ENCODE results near the gene TLE2. TPM values are rescaled to one million over a fixed set of nuclear protein-coding genes. Genes with fewer than 3 reads are reported as not detected.

TLE2 gene
- total RNA-seq, 4 donors from 2014 or later, result 4.6 to 45.2 (median 29.2) TPM

DNA sequence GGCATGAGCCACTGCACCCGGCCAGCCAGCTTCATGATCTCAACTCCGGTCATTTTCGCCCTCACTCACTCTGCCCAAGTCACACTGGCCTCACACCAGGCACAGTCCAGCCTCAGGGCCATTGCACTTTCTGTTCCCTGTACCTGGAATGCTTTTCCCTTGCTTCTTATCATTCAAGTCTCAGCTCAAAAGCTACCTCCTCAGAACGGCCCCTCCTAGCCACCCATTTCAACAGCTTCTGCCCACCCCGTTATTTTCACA is 2.5 kb upstream of the TLE2 start:
- no peak for DNase-seq
- Histone ChIP-seq H3K9me3 (no peaks in the 10 kb centered on the region), H3K27me3 (no peaks in the 10 kb centered on the region), H3K4me1 (peaks cover 0 to 30% (median 13%) of the 10 kb centered on the region in 4 donors), H3K36me3 (no peaks in the 10 kb centered on the region), H3K4me3 (no peak overlapping the region), H3K27ac (no peak overlapping the region)
- TF ChIP-seq, protein P1, sequence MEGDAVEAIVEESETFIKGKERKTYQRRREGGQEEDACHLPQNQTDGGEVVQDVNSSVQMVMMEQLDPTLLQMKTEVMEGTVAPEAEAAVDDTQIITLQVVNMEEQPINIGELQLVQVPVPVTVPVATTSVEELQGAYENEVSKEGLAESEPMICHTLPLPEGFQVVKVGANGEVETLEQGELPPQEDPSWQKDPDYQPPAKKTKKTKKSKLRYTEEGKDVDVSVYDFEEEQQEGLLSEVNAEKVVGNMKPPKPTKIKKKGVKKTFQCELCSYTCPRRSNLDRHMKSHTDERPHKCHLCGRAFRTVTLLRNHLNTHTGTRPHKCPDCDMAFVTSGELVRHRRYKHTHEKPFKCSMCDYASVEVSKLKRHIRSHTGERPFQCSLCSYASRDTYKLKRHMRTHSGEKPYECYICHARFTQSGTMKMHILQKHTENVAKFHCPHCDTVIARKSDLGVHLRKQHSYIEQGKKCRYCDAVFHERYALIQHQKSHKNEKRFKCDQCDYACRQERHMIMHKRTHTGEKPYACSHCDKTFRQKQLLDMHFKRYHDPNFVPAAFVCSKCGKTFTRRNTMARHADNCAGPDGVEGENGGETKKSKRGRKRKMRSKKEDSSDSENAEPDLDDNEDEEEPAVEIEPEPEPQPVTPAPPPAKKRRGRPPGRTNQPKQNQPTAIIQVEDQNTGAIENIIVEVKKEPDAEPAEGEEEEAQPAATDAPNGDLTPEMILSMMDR (IDR thresholded peaks at IDR 0.05), result no peak
- no peak for TF ChIP-seq POLR2A (IDR thresholded peaks at IDR 0.05)

DNA sequence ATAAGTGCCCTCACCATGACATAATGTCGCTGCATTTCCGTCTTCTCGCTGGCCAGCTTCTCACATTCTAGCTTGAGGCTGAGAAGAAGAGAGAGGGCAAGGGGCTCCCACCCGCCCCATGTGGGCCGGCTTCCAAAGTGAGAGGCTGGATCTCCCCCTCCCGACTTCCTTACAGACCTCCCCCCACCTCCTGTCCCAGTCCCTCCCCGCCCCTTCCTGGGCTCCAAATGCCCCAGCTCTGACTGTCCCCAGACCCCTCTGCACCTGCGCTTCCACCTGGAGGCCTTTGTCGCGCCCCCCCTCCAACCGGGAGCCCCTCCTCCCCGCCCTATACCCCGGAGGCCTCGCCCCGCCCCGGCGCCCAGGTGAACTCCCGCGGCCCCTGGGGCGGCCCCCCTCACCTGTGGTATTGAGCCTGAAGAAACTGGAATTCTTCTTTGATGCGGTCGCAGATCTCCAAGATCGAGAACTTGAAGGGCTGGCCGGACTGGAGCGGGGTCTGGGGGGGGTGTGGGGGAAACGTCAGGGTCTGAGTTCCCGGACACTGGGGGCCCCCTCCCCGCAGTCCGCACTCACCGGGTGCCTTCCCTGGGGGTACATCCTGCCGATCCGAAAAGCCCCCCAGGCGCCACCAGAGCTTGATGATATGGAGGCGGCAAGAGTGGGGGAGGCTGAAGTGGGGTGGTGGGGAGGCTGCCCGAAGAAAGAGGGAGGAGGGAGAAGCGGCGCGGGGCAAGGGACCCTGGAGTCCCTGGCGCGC is 595 bp downstream of the TLE2 start:
- Histone ChIP-seq H3K27ac (peak overlapping the region in 3 of 4 donors; percentile 1 to 31 (median 12)), H3K4me1 (peaks cover 0 to 20% (median 7%) of the 10 kb centered on the region in 4 donors), H3K36me3 (no peaks in the 10 kb centered on the region), H3K9me3 (no peaks in the 10 kb centered on the region), H3K4me3 (peak overlapping the region; percentile 38 to 67 (median 58)), H3K27me3 (no peaks in the 10 kb centered on the region)
- DNase-seq, result no peak
- TF ChIP-seq POLR2A (IDR thresholded peaks at IDR 0.05), result no peak
- TF ChIP-seq, protein P1 (IDR thresholded peaks at IDR 0.05), result no peak

DNA sequence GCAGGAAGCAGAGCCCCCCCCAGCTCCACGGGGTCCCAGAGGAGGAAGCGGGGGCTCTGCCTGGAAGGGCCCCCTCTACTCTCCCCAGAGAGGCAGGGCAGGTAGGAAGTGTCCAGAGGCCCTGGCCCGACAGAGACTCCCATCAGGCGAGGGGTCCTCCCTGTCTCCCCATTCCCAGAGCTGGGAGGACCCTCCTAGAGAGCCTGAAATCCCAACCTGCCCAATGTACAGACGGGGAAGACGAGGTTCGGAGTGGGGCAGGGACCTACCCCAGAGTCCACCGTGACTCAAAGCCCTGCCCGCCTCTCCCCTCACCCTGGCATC is 1.1 kb downstream of the TLE2 start:
- peak overlapping the region in 2 of 4 donors; percentile 1 to 31 for H3K27ac ChIP-seq
- DNase-seq, result no peak
- peak overlapping the region in 2 of 4 donors; percentile 63 to 67 for H3K4me3 ChIP-seq
- TF ChIP-seq, protein P1 (IDR thresholded peaks at IDR 0.05), result no peak
- TF ChIP-seq POLR2A (IDR thresholded peaks at IDR 0.05), result no peak
- peaks cover 0 to 20% (median 7%) of the 10 kb centered on the region in 4 donors for H3K4me1 ChIP-seq
- no peaks in the 10 kb centered on the region for H3K27me3 ChIP-seq
- no peaks in the 10 kb centered on the region for H3K36me3 ChIP-seq
- no peaks in the 10 kb centered on the region for H3K9me3 ChIP-seq

DNA sequence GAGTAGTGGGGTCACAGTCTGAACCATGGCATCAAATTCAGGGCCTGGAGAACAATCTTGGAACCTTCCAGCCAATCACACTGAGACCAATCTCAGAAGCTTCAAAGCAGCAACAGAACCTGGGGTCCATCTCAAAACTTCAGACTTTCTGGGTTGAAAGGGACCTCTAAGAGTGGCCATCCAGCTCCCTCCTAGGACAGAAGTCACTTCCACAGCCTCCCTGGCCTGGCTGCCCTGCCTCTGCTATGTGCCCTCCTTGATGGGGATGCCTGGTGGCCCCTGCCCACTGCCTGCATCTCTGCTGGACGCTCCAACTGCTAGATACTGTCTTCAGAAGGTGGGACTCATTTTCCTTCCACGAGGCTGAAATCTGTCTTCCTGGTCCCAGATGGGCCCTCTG is 1.8 kb downstream of the TLE2 start:
- Histone ChIP-seq H3K36me3 (no peaks in the 10 kb centered on the region), H3K9me3 (no peaks in the 10 kb centered on the region), H3K27me3 (no peaks in the 10 kb centered on the region), H3K4me3 (no peak overlapping the region), H3K4me1 (peaks cover 0 to 20% (median 7%) of the 10 kb centered on the region in 4 donors), H3K27ac (no peak overlapping the region)
- TF ChIP-seq, protein P1 (IDR thresholded peaks at IDR 0.05), result no peak
- no peak for TF ChIP-seq POLR2A (IDR thresholded peaks at IDR 0.05)
- DNase-seq, result no peak

DNA sequence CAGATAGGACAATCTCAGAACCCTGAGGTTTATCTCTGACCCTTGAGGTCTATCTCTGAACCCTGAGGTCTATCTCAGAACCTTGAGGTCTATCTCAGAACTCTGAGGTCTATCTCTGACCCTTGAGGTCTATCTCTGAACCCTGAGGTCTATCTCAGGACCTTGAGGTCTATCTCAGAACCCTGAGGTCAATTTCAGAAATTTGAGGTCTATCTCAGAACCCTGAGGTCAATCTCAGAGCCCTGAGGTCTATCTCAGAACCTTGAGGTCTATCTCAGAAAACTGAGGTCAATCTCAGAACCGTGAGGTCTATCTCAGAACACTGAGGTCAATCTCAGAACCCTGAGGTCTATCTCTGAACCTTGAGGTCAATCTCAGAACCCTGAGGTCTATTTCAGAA is 2.3 kb downstream of the TLE2 start:
- H3K9me3 ChIP-seq, result no peaks in the 10 kb centered on the region
- H3K4me1 ChIP-seq, result peaks cover 0 to 20% (median 7%) of the 10 kb centered on the region in 4 donors
- no peak overlapping the region for H3K4me3 ChIP-seq
- H3K27me3 ChIP-seq, result no peaks in the 10 kb centered on the region
- DNase-seq, result no peak
- H3K27ac ChIP-seq, result no peak overlapping the region
- no peaks in the 10 kb centered on the region for H3K36me3 ChIP-seq
- no peak for TF ChIP-seq POLR2A (IDR thresholded peaks at IDR 0.05)
- TF ChIP-seq, protein P1 (IDR thresholded peaks at IDR 0.05), result no peak

DNA sequence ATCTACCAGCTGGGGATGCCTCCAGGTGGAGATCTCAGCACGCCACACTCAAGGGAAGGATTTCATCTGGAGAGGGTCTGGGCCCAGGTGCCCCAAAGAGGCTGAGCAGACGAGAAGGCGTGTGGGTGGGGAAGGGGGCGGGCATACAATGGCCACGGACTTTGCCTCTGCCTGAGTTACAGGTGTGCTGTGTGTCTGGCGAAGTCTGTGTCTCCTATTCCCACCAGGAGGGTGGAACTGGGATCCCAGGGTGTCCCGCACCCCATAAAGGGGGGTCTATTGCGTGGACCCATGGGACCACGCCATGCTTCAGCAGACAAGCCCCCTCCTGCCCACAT is 3.6 kb downstream of the TLE2 start:
- Histone ChIP-seq H3K27me3 (no peaks in the 10 kb centered on the region), H3K27ac (peak overlapping the region in 1 of 4 donors; percentile 44), H3K36me3 (no peaks in the 10 kb centered on the region), H3K4me3 (no peak overlapping the region), H3K9me3 (no peaks in the 10 kb centered on the region), H3K4me1 (peaks cover 0 to 20% (median 7%) of the 10 kb centered on the region in 4 donors)
- DNase-seq, result no peak
- TF ChIP-seq, protein P1 (IDR thresholded peaks at IDR 0.05), result no peak
- peak in 1 of 2 donors; percentile 15 for TF ChIP-seq POLR2A (IDR thresholded peaks at IDR 0.05)
